Measurements from ENCODE around the gene PSME3.
"Not testable (repeated sequence)": the region's sequence is repeated elsewhere in the genome, so short reads cannot be mapped to it uniquely, and the experiment has no call there.

The PSME3 gene

DNA sequence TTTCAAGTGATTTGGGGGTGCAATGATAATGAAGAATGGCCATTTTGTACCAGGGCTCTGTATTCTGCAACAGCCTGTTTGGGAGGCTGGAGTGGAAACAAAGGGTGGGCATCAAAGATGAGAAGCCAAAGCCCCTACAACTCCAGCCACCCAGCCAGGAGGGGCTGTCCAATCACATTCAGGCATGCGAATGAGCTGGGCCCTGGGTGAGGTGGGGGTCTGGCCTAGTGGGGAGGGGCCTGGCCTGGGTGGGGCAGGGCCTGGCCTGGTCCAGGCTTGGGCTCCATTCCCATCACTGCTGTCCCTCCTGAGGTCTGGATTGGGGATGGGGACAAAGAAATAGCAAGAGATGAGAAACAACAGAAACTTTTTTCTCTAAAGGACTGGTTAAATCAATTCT, 24.2 kb downstream of the PSME3 start:
- H3K27ac Mint-ChIP-seq (ENCODE audit: low read depth), result peak overlapping the region; percentile 61

DNA sequence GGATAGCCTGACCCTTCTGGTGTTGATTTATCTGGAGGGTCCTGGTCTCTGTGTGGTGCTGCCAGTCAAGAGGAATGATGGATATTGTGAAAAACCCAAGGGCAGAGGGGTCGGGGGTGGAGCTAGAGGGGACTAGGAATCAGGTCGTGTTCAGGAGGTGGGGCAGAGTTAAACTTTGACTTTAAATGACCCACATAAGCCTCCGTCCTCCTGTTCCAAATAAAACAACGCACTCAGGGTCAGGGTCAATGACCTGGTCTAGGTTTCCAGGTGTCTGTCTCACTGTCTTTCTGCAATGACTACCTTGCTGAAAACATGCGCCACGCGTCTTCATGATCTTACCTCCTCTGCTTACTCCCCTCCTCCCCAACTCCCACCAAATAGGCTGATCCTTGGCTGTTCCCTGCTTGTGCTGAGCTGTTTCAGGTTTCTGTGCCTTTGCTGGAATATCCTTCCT, 32.5 kb downstream of the PSME3 start:
- Mint-ChIP-seq H3K4me3 (no peak overlapping the region), H3K9me3 (no peaks in the 10 kb centered on the region), H3K4me1 (no peaks in the 10 kb centered on the region), H3K27ac (ENCODE audit: low read depth) (no peak overlapping the region), H3K36me3 (ENCODE audit: insufficient read depth) (no peaks in the 10 kb centered on the region), H3K27me3 (peaks cover 62% of the 10 kb centered on the region)
- DNase-seq (ENCODE audit: low spot score in 2 of 2) (no peak), ATAC-seq (replicated peaks; ENCODE audit: extremely low read depth, poor library complexity, severe bottlenecking) (no peak)

More for the DNA sequence above, 24.2 kb downstream of the PSME3 start:
- no peak for DNase-seq (ENCODE audit: low spot score in 2 of 2)
- peaks cover 41% of the 10 kb centered on the region for H3K27me3 Mint-ChIP-seq
- no peaks in the 10 kb centered on the region for H3K4me1 Mint-ChIP-seq
- H3K36me3 Mint-ChIP-seq (ENCODE audit: insufficient read depth), result no peaks in the 10 kb centered on the region
- H3K9me3 Mint-ChIP-seq, result no peaks in the 10 kb centered on the region
- no peak overlapping the region for H3K4me3 Mint-ChIP-seq
- ATAC-seq (replicated peaks; ENCODE audit: extremely low read depth, poor library complexity, severe bottlenecking), result no peak

DNA sequence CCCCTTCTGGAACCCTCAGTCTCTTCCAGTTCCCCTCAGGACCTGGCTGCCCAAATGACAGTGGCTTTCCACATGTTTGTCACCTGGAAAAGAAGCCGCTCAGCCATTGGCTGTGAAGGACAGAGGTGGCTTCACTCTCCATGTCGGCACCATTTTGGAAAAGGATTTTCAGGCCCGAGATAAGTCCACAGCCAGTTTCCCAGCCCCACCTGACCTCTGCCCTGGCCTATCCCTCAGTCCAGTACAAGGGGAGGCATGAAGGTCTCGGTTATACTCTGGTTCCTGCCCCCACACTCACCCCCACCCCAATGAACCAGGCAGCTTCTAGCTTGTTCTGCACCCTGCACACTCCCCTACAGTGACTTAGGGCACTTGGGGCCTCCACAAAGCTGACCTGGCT, 33.0 kb downstream of the PSME3 start:
- no peak overlapping the region for H3K4me3 Mint-ChIP-seq
- no peak for ATAC-seq (replicated peaks; ENCODE audit: extremely low read depth, poor library complexity, severe bottlenecking)
- no peak overlapping the region for H3K27ac Mint-ChIP-seq (ENCODE audit: low read depth)
- H3K36me3 Mint-ChIP-seq (ENCODE audit: insufficient read depth), result no peaks in the 10 kb centered on the region
- no peaks in the 10 kb centered on the region for H3K9me3 Mint-ChIP-seq
- DNase-seq (ENCODE audit: low spot score in 2 of 2), result no peak
- H3K27me3 Mint-ChIP-seq, result peaks cover 67% of the 10 kb centered on the region
- H3K4me1 Mint-ChIP-seq, result no peaks in the 10 kb centered on the region

DNA sequence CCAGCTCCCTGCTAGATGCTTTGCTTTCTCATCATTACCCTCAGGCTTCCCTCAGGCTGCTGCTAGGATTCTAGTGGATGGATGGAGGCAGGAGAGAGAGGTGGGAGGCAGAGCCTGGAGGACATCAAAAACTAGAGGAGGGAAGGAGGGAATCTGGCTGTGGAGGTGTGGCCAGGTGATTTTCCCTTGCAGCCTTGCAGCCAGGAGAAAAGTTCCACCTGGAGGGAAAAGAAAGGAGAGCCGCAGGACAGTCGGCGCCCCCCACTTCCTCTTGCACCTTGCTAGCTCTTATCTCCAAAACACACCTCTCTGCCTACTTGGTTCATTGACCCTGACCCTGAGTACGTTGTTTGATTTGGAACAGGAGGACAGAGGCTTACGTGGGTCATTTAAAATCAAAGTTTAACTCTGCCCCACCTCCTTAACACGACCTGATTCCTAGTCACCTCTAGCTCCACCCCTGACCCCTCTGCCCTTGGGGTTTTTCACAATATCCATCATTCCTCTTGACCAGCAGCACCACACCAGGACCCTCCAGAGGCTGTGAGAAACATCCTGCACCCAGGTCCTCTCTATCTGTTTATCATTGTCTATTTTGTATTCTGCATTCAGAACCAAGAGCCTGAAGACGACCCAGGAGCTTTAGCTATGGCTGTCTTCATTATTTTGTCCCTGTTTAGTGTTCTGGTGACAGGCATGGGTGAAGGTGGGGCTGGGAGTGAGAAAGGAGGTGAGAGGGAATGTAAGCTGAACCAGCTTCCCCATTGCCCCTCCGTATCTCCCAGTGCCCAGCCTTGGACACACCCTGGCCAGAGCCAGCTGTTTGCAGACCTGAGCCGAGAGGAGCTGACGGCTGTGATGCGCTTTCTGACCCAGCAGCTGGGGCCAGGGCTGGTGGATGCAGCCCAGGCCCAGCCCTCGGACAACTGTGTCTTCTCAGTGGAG, 33.7 kb downstream of the PSME3 start:
- Mint-ChIP-seq H3K4me3 (no peak overlapping the region), H3K27me3 (peaks cover 74% of the 10 kb centered on the region), H3K4me1 (no peaks in the 10 kb centered on the region), H3K9me3 (no peaks in the 10 kb centered on the region), H3K36me3 (ENCODE audit: insufficient read depth) (no peaks in the 10 kb centered on the region), H3K27ac (ENCODE audit: low read depth) (no peak overlapping the region)
- DNase-seq (ENCODE audit: low spot score in 2 of 2) (no peak), ATAC-seq (replicated peaks; ENCODE audit: extremely low read depth, poor library complexity, severe bottlenecking) (no peak)

DNA sequence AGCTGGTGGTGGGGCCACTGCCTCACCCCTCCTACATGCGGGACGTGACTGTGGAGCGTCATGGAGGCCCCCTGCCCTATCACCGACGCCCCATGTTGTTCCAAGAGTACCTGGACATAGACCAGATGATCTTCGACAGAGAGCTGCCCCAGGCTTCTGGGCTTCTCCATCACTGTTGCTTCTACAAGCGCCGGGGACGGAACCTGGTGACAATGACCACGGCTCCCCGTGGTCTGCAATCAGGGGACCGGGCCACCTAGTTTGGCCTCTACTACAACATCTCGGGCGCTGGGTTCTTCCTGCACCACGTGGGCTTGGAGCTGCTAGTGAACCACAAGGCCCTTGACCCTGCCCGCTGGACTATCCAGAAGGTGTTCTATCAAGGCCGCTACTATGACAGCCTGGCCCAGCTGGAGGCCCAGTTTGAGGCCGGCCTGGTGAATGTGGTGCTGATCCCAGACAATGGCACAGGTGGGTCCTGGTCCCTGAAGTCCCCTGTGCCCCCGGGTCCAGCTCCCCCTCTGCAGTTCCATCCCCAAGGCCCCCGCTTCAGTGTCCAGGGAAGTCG, 34.6 kb downstream of the PSME3 start:
- H3K36me3 Mint-ChIP-seq (ENCODE audit: insufficient read depth); H3K4me3 Mint-ChIP-seq; DNase-seq (ENCODE audit: low spot score in 2 of 2); H3K9me3 Mint-ChIP-seq; H3K4me1 Mint-ChIP-seq; H3K27ac Mint-ChIP-seq (ENCODE audit: low read depth); ATAC-seq (replicated peaks; ENCODE audit: extremely low read depth, poor library complexity, severe bottlenecking): not testable (repeated sequence)
- peaks cover 82% of the 10 kb centered on the region for H3K27me3 Mint-ChIP-seq

DNA sequence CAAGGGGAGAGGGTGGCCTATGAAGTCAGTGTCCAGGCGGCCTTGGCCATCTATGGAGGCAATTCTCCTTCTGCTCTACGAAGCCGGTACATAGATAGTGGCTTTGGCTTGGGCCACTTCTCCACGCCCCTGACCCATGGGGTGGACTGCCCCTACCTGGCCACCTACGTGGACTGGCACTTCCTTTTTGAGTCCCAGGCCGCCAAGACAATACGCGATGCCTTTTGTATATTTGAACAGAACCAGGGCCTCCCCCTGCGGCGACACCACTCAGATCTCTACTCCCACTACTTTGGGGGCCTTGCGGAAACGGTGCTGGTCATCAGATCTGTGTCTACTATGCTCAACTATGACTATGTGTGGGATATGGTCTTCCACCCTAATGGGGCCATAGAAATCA, 35.1 kb downstream of the PSME3 start:
- Mint-ChIP-seq H3K36me3 (ENCODE audit: insufficient read depth) (no peaks in the 10 kb centered on the region), H3K27ac (ENCODE audit: low read depth) (no peak overlapping the region), H3K27me3 (peaks cover 88% of the 10 kb centered on the region), H3K4me3 (no peak overlapping the region), H3K9me3 (no peaks in the 10 kb centered on the region), H3K4me1 (no peaks in the 10 kb centered on the region)
- DNase-seq (ENCODE audit: low spot score in 2 of 2) (no peak), ATAC-seq (replicated peaks; ENCODE audit: extremely low read depth, poor library complexity, severe bottlenecking) (no peak)

DNA sequence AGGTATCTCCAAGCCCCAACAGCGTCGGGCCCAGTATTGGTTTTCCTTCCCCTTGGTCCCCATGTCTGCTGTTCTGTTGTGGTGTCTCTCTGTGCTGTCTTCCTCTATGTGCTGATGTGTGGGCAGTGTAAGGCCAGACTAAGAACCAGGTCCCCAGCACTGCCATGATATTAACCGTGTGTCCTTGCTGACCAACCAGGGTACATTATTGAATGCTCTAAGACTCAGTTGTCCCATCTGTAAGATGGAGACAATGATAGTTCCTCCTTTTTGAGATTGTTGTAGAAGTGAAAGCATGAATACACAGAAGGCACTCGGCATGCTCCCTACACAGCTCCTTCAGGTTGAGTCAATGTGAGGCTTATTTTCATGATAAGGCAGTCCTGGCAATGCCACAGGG, 38.5 kb downstream of the PSME3 start:
- Mint-ChIP-seq H3K27ac (ENCODE audit: low read depth) (no peak overlapping the region), H3K4me1 (no peaks in the 10 kb centered on the region), H3K27me3 (peaks cover 75% of the 10 kb centered on the region), H3K36me3 (ENCODE audit: insufficient read depth) (no peaks in the 10 kb centered on the region), H3K4me3 (no peak overlapping the region), H3K9me3 (no peaks in the 10 kb centered on the region)
- DNase-seq (ENCODE audit: low spot score in 2 of 2) (no peak), ATAC-seq (replicated peaks; ENCODE audit: extremely low read depth, poor library complexity, severe bottlenecking) (no peak)

DNA sequence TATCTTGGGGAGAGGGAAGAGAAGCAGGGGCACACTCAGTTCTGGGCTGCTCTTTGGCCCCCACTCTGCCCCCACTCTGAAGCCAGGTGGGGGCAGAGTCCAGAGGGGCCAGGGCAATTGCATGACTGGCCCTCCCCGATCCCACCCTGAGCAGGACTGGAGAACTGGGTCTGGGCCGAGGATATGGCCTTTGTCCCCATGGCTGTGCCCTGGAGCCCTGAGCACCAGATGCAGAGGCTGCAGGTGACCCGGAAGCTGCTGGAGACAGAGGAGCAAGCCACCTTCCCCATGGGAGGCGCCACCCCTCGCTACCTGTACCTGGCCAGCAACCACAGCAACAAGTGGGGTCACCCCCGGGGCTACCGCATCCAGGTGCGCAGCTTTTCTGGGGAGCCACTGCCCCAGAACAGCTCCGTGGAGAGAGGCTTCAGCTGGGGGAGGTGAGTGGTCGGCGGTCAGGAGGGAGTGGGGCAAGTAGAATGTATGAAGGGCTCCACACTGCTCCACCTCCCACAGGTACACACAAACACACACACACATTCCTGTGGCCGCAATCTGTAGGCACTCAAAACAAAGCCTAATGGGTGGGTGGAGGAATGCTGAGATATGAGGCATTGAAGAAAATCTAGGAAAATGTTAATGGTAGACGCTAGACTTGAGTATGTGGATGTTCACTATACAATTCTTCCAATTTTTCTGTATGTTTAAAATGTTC, 39.2 kb downstream of the PSME3 start:
- no peak for ATAC-seq (replicated peaks; ENCODE audit: extremely low read depth, poor library complexity, severe bottlenecking)
- DNase-seq (ENCODE audit: low spot score in 2 of 2), result no peak
- Mint-ChIP-seq H3K4me3 (no peak overlapping the region), H3K27ac (ENCODE audit: low read depth) (no peak overlapping the region), H3K9me3 (no peaks in the 10 kb centered on the region), H3K36me3 (ENCODE audit: insufficient read depth) (no peaks in the 10 kb centered on the region), H3K4me1 (no peaks in the 10 kb centered on the region), H3K27me3 (peaks cover 75% of the 10 kb centered on the region)

DNA sequence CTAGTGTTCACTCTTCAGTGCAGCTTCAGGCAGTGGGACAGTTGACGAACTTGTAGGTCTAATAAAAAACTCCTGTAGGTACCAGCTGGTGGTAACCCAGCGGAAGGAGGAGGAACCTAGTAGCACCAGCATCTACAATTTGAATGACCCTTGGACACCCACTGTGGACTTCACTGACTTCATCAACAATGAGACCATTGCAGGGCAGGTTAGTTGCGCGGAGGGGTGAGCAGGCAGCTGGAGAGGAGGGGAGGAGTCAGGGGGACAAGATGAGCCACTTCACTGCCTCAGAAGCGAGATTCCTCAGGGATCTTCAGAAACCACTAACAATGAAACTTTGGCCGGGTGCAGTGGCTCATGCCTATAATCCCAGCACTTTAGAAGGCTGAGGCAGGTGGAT, 40.1 kb downstream of the PSME3 start:
- H3K36me3 Mint-ChIP-seq (ENCODE audit: insufficient read depth), result no peaks in the 10 kb centered on the region
- no peaks in the 10 kb centered on the region for H3K9me3 Mint-ChIP-seq
- DNase-seq (ENCODE audit: low spot score in 2 of 2) (no peak), ATAC-seq (replicated peaks; ENCODE audit: extremely low read depth, poor library complexity, severe bottlenecking) (no peak)
- H3K27ac Mint-ChIP-seq (ENCODE audit: low read depth), result no peak overlapping the region
- no peak overlapping the region for H3K4me3 Mint-ChIP-seq
- no peaks in the 10 kb centered on the region for H3K4me1 Mint-ChIP-seq
- peaks cover 77% of the 10 kb centered on the region for H3K27me3 Mint-ChIP-seq

DNA sequence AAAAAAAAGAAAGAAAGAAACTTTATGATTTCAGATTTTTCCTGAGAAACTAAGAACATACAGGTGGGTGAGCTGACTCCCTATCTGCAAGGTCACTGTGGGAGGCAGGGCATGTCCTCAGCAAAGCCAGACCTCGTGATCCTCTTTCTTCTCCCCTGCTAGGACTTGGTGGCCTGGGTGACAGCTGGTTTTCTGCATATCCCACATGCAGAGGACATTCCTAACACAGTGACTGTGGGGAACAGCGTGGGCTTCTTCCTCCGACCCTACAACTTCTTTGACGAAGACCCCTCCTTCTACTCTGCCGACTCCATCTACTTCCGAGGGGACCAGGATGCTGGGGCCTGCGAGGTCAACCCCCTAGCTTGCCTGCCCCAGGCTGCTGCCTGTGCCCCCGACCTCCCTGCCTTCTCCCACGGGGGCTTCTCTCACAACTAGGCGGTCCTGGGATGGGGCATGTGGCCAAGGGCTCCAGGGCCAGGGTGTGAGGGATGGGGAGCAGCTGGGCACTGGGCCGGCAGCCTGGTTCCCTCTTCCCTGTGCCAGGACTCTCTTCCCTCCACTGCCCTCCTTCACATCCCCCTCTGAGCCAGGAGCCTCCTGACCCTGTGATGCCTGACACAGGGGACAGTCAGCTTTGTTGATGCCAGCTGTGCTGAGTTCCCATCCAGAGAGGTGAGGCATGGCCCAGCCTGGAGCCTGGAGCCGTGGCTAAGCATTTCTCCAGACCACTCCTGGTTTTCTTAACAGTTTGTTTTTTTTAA, 40.9 kb downstream of the PSME3 start:
- peaks cover 80% of the 10 kb centered on the region for H3K27me3 Mint-ChIP-seq

DNA sequence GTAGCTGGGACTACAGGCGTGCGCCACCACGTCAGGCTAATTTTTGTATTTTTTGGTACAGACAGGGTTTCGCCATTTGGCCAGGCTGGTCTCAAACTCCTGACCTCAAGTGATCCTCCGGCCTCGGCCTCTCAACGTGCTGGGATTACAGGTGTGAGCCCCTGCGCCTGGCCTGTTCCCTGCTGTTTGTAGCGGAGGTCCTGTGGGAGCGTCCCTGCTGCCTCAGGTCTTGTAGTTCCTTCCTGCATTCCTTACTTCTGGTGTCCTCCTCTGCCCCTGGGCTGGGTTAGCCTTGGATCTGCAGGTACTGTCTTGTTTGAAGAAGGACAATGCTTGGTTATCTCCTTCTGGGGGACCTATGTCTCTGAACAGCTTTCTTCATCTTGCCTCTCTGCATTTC, 43.8 kb downstream of the PSME3 start:
- H3K27me3 Mint-ChIP-seq, result peaks cover 64% of the 10 kb centered on the region
- H3K27ac Mint-ChIP-seq (ENCODE audit: low read depth), result no peak overlapping the region
- no peaks in the 10 kb centered on the region for H3K4me1 Mint-ChIP-seq
- ATAC-seq (replicated peaks; ENCODE audit: extremely low read depth, poor library complexity, severe bottlenecking) (no peak), DNase-seq (ENCODE audit: low spot score in 2 of 2) (no peak)
- H3K9me3 Mint-ChIP-seq, result no peaks in the 10 kb centered on the region
- H3K4me3 Mint-ChIP-seq, result no peak overlapping the region
- H3K36me3 Mint-ChIP-seq (ENCODE audit: insufficient read depth), result no peaks in the 10 kb centered on the region

More for the DNA sequence above, 40.9 kb downstream of the PSME3 start:
- H3K4me3 Mint-ChIP-seq; H3K4me1 Mint-ChIP-seq; H3K27ac Mint-ChIP-seq (ENCODE audit: low read depth); ATAC-seq (replicated peaks; ENCODE audit: extremely low read depth, poor library complexity, severe bottlenecking); H3K9me3 Mint-ChIP-seq; DNase-seq (ENCODE audit: low spot score in 2 of 2); H3K36me3 Mint-ChIP-seq (ENCODE audit: insufficient read depth): not testable (repeated sequence)

DNA sequence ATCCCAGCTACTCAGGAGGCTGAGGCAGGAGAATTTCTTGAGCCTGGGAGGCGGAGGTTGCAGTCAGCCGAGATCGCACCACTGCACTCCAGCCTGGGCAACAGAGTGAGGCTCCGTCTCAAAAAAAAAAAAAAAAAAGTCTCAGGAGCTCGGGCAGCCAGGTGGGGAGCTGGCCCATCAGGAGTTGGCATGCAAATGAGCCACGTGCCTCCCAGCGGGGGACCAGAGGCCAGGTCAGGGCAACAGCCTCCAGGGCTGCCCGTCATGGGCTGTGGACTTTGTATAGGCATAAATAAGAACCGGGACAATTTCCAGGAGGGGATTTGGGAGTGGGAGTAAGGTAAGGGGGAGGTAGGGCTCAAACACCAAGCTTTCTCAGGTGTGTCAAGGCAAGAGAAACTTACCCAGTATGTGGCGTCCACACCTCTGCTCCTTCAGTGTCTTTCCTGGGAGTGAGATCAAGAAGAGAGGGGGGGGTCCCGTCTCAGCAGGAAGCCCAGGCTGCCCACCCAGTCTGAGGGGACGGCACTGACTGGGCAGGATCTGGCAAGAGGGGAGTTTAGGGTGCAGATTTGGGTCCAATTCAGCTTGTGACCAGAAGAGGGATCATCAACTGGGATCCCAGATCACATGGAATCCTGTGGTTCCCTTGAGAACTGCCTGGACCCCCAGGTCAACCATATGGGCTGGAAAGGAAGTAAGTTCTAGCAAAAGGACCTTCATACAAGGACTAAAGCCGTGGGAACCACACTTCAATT, 45.1 kb downstream of the PSME3 start:
- Mint-ChIP-seq H3K36me3 (ENCODE audit: insufficient read depth) (no peaks in the 10 kb centered on the region), H3K9me3 (no peaks in the 10 kb centered on the region), H3K4me3 (no peak overlapping the region), H3K27me3 (peaks cover 51% of the 10 kb centered on the region), H3K27ac (ENCODE audit: low read depth) (no peak overlapping the region), H3K4me1 (no peaks in the 10 kb centered on the region)
- ATAC-seq (replicated peaks; ENCODE audit: extremely low read depth, poor library complexity, severe bottlenecking) (no peak), DNase-seq (ENCODE audit: low spot score in 2 of 2) (no peak)
